GM21390 (cell line): ENCODE measurements around the gene FRMPD1.

Experiments
- ATAC-seq: cut with Tn5 transposase; IDR thresholded peaks from one replicate; pipeline ENCODE4 v1.9.1; 2021; ENCODE audit not compliant: unreplicated experiment

Gene FRMPD1

DNA sequence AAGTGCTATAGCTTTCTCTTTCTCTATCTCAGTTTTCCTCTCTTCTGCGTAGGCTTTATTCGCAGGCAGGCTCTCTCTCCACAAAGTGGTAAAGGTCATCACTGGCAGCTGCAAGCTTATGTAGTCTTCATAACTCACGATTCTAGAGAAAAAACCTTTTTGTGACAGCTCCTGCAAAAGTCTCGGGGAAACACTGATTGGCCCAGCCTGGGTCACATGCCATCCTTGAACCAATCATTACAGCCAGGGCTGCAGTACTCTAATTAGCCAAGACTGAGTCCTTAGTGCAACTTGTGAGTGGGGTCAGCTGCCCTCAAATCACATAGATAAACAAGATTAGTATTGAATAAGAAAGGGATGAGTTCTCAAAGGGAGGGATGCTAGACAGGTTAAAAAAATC, 18.3 kb upstream of the FRMPD1 start:
- ATAC-seq = no peak

DNA sequence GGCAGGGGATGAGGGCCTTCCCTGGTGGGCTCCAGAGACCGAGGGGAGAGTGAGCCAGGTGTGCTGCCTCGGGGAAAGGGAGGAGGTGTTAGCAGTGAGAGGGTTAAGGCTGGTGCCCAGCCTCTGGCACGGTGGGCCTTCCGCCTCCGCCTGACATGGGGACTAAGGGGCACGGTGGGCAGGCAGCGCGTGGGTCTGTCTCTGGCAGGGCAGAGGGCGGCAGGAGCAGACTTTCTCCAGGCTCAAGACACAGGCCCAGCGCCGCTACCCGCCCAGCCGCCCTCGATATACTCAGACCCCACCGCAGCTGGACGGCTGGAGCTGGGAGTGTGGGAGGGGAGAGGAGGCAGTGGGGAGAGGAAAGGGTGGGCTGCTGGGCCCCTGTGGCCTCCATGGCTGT, 14.9 kb upstream of the FRMPD1 start:
- no peak for ATAC-seq

DNA sequence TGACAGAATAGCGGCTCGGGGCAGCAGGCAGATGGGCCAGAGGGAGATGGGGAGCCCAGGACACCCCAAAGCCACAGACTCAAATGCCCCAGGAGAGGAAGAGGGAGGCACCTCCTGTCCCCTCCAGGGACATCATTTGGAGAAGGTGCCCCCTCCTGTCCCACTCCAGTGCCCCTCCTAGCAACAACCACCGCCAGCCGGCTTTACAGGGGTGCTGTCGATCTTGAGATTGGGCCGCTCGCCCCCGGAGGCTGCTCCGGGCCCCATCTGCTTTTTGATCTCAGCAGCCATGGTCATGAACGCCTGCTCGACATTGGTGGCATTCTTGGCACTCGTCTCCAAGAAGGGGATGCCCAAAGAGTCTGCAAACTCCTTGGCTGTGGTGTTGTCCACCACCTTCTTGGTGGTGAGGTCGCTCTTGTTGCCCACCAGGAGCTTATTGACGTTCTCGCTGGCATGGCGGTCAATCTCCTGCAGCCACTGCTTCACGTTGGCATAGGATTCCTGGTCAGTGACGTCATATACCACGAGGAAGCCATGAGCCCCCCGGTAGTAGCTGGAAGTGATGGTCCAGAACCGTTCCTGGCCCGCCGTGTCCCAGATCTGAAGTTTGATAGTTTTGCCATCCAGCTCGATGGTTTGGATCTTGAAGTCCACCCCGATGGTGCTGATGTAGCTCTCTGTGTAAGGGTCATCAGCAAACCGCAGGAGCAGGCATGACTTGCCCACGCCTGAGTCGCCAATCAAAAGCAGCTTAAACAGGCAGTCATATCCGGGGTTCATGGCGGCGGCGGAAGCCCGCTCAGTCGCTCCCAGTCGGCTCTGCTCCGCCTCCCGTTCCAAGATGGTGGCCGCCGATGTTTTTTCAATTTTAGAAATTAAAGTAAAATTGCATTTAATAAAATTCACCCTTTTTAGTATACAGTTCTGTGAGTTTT, 14.0 kb upstream of the FRMPD1 start:
- ATAC-seq = no peak

DNA sequence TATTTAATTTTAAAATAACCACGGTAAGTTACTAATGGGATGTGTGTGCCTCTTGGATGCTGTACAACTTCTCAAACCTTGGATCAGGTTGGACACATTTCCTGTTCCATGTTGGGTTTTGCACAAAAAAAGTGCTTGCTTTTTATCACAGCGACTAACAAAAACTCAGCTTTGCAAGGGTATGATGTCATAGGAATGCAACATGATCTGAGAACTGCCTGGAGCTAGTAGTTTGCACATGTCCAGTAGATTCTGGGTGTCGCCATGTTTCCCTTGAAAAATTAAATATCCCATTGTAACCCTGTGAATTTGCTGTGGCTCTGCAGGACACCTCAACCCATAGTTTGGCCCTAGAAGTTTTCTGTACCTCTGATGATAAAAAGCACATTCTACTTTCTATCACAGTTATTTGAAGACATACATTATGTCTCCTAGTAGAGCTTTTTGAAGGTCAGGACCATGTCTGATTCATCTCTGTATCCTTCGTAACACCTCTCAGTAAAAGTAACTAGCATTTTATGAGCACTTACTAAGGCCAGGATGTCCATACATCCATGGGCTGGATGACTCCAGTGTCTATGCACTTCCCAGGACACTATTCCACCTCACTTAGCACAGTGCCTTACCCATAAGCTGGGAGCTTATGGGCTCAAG, 11.5 kb upstream of the FRMPD1 start:
- no peak for ATAC-seq

GRCh38 chr9:37639841-37640240, 10.9 kb upstream of the FRMPD1 start:
- ATAC-seq = no peak

- no peak for ATAC-seq
Measured at GRCh38 chr9:37640246-37640645, 10.5 kb upstream of the FRMPD1 start.

DNA sequence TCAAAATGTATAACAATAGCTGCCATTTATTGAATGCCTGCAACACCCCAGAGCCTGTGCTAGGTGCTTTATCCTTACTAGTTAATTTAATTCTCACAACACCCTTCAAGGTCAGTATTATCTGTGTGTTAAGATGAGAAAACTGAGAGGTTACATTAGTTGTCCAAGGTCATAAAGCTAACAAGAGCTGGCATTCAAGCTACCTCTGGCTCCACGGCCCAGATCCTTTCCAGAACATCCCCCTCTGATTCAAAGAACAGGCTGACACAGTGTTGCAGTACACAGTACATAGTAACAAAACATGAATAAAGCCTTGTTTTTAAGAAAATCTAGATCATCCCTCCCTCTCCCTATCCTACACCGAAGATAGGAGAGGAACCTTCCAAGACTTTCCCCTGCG, 9.4 kb upstream of the FRMPD1 start:
- ATAC-seq = no peak

DNA sequence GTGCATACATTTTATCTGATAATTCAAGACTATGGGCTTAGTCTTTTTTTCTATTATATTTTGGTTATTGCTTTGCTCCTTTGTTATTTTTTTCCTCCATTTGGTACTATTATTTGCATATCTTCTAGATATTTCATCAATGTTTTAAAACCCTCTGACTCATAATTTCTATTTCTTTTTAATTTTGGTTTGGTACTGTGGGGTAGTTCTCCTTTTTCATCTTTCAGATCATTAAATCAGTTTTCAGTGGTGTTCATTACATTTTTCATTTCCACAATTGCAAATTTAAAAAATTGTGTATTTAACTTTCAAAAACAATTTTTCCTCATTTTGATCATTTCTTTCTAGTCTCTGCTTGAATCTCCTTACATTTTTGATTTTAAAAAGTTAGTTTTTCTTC, 7.5 kb upstream of the FRMPD1 start:
- no peak for ATAC-seq

DNA sequence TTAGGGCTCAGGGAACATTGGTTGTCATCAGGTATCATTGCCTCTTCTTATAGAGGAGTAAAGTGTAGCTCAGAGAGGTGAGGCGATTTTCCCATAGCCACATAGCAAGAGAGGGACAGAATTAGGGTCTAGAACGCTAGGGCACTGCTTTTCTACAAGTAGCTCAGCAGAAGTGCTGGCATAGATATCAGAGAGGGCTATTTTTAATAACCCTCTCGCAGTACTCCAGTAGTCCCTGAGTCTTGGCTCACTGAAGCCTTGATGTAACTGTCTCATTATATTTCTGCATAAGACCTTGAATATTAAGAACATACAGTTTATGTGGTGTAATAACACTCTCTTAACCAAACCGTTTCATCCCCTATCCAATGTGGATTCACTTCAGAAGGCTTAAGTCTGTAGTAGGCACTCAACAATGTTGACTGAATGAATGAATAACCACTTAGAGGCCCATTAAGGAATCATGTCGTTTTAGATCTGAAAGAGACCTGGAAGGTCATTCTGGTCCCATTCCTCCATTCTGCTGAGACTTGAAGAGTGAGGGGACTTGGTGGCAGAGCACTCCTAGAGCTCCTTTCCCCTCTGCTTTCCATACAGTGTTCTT, 4.7 kb upstream of the FRMPD1 start:
- ATAC-seq = no peak

DNA sequence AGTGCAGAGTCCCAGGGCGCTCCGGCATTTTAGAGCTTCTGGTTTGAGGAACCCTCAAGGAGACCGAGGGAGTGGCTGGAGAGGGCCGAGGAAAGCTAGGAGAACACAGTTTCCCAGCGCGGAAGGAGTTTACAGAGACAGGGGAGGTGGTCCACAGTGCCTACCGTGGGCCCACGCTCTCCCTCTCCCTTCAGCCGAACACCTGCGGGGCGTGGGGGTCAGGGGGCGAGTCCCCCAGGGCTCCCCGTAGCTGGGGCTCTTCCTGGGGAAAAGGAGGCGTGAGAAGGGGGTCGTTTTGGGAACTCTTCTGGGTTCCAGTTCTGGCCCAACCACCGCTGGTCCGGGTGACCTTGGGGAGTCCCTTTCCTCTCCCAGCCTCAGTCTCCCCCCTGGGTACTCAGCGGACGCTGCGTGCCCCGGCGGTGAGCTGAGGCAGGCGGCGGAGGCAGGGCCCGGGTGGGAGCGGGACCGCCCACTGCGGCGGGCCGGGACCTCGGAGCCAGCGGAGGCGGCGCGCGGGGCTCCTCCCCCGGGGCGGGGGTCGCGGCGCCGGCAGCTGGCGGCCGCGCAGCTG, 368 bp upstream of the FRMPD1 start:
- no peak for ATAC-seq

- no peak for ATAC-seq
Measured at GRCh38 chr9:37652261-37652660, 1.5 kb downstream of the FRMPD1 start.

DNA sequence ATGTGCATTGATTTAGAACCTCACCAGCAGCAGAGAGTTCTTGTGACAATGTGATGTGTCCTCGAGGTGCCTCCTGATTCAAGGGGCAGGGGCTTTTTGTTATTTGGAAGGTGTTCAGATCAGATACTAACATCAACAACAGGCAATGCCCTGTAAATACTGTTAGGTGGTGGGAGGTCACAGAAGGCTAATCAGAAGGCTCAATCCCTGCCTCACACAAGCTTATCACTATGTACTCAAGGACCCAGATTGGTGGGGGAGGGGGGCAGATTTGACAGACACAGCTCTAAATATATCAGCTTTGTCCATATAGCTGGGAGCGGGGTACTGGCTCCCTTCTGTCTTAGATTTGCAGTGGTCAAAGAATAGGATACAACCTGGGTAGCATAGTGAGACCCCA, 2.6 kb downstream of the FRMPD1 start:
- ATAC-seq = no peak

DNA sequence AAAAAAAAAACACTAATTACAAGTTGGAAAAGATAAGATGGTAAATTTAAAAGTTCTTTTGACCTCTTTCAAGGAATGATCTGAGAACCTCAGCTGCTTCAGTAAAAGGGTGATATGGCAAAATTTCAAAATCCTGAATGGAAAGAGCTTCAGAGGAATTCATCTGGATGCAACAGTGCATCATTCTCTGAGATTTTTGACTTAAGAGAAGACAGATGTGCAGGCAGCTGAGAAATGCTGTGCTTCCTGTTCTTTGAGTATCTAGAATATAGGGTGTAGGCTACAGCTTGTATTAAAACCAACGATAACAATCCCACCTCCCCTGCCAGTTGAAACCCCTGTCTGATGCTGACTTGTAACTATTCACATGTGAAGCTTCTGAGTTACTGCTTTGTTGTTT, 6.2 kb downstream of the FRMPD1 start:
- no peak for ATAC-seq

GRCh38 chr9:37660691-37661090, 9.9 kb downstream of the FRMPD1 start:
- no peak for ATAC-seq

DNA sequence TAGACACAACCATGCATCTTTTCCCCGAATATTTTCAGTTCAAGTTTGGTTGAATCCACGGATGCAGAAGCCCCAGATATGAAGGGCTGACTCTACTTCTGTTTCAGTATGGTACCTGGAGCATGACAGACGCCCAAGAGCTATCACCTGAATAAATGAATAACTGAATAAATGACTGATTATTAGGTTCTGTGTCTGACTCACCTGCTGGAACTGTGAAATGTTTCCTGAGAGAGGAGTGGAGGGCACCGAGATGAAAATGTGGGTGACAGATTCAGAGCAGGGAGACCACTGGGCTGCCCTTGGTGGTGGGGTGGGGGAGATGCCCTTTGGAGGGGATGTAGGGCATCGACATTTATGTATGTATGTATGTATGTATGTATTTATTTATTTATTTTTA, 13.2 kb downstream of the FRMPD1 start:
- no peak for ATAC-seq

DNA sequence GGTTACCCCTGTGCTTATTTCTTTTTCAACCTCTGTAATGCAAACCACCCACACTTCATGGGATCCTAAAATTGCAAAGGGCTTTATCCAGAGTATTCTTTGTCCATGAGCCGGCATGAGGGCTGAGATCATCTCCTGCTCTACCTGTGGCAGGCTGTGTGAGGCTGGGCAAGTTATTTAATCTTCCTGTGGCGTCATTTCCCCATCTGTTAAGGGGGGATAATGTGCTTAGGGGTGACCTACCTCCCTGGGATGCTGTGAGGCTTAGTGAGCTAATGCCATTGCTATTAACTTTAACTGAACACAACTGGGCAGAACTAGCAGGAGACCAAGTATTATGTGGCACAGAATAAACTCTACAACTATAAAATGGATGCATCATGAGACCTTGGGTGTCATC, 17.0 kb downstream of the FRMPD1 start:
- ATAC-seq = no peak

GRCh38 chr9:37668116-37668601, 17.4 kb downstream of the FRMPD1 start:
- ATAC-seq = no peak

- ATAC-seq = no peak
Measured at GRCh38 chr9:37669232-37669631, 18.5 kb downstream of the FRMPD1 start.

GRCh38 chr9:37675661-37676060, 24.9 kb downstream of the FRMPD1 start:
- ATAC-seq = no peak

DNA sequence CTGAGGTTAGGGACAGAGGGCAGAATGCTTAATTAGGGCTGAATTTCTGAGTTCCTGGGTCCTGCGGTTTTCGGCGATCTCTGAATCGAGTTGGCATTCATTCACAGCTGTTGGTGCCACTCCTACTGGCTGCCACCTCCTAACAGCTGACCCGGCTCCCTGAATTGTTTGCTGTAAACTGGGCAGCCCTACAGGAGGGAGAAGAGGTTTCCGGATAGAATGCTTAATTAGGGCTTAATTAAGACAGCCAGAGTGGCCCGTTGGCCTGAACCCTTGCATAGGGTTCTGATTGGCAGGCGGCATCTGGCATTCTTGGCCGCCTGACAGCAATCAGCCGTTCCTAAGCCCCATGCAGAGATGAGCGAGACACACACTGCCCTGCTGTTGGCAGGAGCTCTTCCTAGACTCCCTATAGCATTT, 25.7 kb downstream of the FRMPD1 start:
- no peak for ATAC-seq

DNA sequence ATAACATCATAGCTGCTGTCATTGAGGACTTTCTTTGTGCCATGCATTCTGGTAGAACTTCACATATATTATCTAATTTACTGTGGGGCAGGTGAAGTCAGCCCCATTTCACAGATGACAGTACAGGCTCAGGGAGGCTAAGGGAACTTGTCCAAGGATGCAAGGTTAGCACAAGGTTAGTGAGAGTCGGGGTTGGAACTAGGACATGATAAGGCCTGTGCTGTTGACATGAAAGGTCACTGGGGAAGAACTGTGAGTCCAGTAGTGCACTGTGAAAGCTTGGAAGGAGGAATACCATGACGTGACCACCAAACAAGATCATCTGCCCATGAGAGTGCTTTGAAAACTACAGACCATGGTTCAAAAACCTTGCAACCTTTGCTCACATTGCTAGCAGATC, 26.7 kb downstream of the FRMPD1 start:
- no peak for ATAC-seq
